SK-N-DZ (cell line): ENCODE results near the gene C6orf47.

Source experiments
- DNase-seq: peaks from one replicate; pipeline ENCODE4 v3.0.0-alpha.2; 2015; ENCODE audit warnings: low spot score

C6orf47 gene

DNA sequence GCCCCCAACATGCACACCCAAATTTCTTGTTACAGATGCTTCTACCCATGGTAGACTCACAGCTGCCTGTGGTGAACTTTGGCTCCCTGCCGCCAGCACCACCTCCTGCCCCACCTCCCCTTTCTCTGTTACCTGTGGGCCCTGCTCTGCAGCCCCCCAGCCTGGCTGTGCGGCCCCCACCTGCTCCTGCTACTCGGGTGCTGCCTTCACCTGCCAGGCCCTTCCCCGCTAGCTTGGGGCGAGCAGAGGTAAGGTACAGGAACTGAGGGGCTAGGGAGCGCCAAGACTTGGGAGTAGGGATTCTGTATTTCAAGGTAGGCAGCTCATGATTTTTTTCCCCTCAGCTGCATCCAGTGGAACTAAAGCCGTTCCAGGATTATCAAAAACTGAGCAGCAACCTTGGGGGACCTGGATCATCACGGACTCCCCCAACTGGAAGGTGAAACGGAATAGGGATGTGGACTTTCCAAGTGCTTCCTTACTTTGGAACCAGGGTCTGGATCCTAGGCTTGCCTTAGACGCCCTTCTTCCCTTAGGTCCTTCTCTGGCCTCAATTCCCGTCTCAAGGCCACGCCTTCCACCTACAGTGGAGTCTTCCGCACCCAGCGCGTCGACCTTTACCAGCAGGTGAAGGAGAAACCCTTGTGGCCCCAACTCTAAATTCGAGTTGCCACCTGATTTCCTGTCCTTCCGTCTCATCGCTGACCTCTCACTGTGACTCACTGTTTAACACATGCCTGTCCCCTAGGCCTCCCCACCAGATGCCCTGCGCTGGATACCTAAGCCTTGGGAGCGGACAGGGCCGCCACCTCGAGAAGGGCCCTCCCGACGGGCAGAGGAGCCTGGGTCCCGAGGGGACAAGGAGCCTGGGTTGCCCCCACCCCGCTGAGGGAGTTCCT is 23.6 kb downstream of the C6orf47 start:
- DNase-seq: no peak

DNA sequence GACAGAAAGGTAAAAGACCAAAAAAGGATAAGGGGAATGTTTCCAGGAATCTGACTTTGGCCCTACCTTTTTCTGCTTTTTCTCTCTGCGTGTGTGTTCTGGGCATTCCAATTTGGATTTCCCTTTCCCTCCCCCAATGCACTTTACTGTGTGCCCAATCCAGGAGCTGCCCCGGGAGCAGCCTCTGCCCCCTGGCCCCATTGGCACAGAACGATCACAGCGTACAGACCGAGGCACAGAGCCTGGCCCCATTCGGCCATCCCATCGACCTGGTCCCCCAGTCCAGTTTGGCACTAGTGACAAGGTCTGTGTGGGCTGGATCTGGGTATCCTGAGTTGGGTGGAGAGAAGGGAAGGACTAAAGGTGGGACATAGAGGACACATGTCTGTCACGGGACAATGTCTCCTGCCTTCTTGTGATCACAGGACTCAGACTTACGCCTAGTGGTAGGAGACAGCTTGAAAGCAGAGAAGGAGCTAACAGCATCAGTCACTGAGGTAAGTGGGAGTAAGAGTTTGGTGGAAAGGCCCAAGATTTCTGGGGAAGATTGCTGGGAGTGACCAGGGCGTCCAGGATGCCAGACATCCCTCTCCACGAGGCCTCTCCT is 25.5 kb downstream of the C6orf47 start:
- no peak for DNase-seq

DNA sequence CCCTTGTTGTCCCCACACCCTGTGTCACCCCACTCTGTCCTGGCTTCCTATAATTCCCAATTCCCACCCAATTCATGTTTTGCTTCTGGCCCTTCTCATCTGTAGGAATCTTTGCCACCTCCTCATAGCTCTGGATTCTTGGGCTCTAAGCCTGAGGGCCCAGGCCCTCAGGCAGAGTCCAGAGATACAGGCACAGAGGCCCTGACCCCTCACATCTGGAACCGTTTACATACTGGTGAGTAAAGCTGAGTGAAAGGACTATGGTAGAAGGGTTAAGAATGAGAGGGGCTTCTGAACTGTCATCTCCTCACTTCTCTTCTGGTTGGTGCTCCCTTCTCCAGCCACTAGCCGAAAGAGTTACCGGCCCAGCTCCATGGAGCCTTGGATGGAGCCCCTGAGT is 26.4 kb downstream of the C6orf47 start:
- no peak for DNase-seq

DNA sequence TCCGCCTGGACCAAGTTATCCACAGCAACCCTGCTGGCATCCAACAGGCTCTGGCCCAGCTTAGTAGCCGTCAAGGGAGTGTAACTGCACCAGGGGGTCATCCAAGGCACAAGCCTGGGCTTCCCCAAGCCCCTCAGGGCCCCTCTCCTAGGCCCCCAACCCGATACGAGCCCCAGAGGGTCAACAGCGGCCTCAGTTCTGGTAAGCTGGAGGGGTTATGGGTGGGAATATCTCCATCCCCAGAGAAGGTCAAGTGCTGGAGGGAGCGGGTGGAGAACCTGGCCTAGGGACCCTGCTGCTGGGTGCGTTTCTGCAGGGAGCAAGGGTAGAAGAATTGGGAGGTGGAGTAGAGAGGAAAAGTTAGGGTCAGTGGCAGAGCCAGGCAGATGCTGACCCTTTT is 27.1 kb downstream of the C6orf47 start:
- DNase-seq: no peak

DNA sequence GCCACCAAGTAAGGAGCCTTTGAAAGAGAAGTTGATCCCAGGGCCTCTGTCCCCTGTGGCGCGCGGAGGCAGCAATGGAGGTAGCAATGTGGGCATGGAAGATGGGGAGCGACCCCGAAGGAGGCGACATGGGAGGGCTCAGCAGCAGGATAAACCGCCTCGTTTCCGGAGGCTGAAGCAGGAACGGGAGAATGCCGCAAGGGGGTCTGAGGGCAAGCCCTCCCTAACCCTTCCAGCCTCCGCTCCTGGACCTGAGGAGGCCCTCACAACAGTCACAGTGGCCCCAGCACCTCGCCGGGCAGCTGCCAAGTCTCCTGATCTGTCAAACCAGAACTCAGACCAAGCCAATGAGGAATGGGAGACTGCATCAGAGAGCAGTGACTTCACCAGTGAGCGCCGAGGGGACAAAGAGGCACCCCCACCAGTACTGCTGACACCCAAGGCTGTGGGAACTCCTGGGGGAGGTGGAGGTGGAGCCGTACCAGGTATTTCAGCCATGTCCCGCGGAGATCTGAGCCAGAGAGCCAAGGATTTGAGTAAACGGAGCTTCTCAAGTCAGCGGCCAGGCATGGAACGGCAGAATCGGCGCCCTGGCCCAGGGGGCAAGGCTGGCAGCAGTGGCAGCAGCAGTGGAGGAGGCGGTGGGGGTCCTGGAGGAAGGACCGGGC is 28.2 kb downstream of the C6orf47 start:
- no peak for DNase-seq

DNA sequence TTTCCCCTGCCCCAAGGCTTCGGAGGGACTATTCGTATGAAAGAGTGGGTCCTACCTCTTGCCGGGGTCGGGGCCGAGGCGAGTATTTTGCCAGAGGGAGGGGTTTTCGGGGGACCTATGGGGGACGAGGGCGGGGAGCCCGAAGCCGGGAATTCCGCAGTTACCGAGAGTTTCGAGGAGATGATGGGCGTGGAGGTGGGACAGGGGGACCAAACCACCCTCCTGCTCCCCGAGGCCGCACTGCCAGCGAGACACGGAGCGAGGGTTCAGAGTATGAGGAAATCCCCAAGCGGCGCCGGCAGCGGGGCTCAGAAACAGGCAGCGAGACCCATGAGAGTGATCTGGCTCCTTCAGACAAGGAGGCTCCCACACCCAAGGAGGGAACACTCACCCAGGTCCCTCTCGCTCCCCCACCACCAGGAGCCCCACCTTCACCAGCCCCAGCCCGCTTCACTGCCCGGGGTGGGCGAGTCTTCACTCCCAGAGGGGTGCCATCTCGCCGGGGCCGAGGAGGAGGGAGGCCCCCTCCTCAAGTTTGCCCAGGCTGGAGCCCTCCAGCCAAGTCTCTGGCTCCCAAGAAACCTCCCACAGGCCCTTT is 28.8 kb downstream of the C6orf47 start:
- no peak for DNase-seq

DNA sequence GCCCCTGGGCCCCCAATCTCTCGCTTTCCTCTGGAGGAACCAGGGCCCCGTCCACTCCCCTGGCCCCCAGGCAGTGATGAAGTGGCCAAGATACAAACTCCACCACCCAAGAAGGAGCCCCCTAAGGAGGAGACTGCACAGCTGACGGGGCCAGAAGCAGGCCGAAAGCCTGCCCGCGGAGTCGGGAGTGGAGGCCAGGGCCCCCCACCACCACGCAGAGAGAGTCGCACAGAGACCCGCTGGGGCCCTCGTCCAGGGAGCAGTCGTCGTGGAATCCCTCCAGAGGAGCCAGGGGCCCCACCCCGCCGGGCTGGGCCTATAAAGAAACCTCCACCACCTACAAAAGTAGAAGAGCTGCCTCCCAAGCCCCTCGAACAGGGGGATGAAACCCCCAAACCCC is 29.4 kb downstream of the C6orf47 start:
- no peak for DNase-seq

DNA sequence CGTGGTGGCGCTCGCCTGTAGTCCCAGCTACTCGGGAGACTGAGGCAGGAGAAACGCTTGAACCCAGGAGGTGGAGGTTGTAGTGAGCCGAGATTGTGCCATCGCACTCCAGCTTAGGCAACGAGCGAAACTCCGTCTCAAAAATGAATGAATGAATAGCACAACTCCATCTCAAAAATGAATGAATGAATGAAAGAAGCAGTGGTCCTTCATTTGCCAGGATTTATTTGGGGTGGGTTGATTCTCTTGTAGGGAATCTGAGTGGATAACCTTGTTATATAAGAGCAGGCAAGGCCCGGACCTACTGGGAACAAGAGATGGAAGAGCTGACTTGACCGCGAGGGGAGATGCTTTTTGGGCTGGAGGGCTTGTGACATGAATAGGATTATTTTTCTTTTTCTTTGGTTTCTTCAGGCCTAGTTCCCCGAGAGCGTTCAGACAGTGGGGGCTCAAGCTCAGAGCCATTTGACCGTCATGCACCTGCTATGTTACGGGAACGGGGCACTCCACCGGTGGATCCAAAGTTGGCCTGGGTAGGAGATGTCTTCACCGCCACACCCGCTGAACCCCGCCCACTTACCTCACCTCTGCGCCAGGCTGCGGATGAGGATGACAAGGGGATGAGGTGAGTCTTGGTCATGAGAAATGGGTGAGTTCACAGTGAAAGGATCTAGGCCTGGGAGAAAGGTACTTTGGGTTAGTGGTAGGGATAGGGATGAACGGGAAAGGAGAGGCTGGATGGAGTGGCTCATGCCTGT is 30.2 kb downstream of the C6orf47 start:
- no peak for DNase-seq

DNA sequence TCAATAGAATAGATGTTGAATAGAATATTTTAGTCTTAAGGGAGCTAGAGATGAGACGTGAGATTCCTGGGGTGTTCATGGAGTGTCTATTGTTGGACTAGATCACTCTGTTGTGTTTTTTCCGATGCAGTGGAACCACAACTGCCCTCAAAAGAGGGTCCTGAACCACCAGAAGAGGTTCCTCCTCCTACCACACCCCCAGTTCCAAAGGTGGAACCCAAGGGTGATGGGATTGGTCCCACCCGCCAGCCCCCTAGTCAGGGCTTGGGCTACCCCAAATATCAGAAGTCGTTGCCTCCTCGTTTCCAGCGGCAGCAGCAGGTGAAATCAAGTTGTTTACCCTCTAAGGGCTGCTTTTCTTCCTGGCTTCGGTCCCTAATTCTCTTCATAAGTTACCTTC is 31.6 kb downstream of the C6orf47 start:
- no peak for DNase-seq

DNA sequence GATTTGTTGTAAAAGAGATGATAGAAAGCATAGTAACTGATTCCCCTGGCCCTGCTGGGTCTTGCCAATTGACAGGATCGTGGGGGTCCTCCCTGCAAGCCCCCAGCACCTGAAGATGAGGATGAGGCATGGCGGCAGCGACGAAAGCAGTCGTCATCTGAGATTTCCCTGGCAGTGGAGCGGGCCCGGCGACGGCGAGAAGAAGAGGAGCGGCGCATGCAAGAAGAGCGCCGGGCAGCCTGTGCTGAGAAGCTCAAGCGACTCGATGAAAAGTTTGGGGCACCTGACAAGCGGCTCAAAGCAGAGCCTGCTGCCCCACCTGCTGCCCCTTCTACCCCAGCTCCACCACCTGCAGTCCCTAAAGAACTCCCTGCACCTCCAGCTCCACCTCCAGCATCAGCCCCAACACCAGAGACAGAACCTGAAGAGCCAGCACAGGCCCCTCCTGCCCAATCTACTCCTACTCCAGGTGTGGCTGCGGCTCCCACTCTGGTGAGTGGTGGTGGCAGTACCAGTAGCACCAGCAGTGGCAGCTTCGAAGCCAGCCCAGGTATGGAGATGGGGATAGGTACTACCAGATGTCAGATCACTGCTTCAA is 32.8 kb downstream of the C6orf47 start:
- DNase-seq: no peak

DNA sequence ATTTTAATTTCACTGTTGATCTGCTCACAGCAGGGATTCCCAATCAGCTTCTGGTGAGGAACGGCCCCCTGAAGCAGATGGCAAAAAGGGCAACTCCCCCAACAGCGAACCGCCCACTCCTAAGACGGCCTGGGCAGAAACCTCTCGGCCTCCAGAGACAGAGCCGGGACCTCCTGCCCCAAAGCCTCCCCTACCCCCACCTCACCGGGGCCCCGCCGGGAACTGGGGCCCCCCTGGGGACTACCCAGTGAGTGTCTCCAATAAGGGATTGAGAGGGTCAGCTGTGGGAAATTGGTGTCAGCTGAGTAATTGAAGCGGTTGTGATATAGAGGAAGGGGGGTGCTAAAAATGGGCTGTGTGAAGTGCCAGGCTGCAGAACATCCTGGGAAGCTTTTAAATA is 33.6 kb downstream of the C6orf47 start:
- no peak for DNase-seq

DNA sequence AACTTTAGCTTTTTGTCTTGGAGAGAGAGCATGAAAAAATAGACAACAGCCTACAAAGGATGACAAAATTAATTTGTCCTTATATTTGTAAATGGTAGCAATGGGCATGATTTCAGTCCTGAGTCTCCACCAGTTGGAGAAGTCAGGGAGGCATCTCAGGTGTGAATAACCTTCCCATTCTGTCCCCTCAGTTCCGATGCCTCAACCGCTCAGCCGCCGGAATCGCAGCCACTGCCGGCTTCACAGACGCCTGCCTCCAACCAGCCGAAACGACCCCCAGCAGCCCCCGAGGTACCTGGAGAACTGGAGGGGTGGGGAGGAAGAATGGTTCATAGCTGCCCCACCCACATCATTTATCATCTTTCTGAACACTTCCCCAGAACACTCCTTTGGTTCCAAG is 36.5 kb downstream of the C6orf47 start:
- DNase-seq: no peak

DNA sequence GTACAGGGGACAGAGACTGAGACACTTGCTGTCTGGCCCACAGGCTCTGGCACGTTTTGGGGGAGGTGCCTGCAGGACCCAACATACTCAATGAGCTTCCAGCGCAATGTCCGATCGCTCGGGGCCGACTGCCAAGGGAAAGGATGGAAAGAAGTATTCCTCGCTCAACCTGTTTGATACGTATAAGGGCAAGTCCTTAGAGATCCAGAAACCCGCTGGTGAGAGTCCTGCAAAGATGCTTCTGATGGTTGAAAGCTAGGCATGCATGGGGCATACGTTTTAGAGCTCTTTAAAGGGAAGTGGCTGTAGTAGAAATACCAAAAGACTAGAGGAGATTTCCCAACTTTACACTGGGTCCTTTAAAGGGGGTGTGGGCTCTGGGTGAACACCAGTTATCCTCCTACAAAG is 37.9 kb downstream of the C6orf47 start:
- DNase-seq: no peak

DNA sequence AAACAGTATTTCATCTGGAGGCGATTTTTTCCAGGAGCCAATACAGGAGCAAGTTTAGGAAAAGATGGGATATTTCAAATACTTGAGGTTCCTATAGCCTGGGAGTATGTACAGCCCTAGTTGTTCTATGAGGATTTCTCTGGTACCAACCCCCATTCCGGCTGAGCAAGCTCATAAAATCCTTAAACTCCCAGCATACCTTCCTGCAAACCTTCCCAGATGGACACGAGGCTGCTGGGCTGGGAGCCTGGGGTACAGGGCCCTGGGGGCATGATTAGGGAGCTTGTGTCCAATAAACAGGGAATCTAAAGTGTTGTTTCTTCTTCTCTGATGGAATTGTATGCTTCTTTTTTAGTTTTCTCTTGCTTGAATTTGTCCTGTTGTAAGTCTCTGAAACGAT is 38.6 kb downstream of the C6orf47 start:
- DNase-seq: no peak

DNA sequence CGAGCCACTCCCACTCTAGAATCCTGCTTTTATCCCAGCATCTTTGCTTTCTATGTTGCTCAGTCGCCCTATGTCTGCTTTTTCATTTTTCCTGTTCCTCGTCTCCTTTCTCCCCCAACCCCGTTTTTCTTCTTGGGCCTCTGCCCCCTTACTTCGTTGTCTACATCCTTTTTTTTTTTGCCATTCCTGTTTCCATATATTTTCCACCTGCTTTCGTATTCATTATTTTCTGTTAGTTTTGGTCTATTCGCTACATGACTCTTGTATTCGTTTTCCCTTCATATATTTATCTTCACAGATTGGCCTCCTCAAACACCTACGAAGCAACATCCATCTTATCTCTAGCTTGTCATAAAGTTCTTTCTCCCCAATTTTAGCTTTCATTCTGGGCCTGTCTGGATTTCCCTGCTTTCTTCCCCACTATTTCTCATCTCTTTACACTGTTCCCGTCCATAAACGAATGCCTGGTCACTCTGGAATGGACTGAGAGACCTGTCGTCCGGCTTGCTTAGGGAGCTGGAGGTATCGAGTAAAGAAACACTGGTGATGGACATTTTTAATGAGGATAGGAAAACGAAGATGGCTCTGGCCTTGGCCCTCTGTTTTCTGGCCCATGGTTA is 39.1 kb downstream of the C6orf47 start:
- no peak for DNase-seq

DNA sequence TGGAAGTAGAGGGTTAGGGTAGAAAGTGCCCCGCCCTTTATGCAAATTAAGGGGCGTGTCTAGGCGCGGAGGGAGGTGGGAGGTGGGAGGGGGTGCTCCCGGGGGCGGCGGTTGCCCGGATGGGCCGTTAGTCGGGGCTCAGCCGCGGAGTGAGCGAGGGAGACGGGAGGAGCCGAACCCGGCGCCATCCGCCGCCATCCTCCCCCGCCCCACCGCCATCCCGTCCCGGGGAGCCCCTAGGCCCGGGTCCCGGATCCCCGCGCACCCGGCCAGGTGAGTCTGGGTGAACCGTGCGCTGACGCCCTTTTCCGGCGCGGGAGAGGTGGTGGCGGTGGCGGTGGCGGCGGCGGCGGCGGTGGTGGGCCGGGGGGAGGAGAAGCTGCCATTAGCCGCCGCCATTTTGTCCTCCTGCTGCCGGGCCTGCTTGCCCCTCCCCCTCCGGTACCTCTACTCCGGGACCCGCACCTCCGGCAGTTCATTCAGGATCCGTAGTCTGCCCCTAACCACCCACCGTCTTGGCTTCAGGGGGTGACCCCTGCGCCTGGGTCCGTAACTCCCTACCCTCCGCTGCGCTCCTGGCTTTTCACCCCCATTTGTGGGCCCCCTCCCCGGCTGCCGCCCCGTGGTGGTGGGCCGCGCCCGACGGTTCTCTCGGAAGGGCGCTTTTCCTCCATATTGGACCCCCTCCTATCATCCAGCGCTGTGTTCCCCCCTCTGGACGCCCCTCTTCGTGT is 39.8 kb downstream of the C6orf47 start, which contains the start of gene PRRC2A:
Gene PRRC2A (plus strand): TSS at position 130 of the 734 bp plus-strand sequence. CDS start 2,075 bp downstream, outside the sequence.
- DNase-seq: peak; percentile 87

DNA sequence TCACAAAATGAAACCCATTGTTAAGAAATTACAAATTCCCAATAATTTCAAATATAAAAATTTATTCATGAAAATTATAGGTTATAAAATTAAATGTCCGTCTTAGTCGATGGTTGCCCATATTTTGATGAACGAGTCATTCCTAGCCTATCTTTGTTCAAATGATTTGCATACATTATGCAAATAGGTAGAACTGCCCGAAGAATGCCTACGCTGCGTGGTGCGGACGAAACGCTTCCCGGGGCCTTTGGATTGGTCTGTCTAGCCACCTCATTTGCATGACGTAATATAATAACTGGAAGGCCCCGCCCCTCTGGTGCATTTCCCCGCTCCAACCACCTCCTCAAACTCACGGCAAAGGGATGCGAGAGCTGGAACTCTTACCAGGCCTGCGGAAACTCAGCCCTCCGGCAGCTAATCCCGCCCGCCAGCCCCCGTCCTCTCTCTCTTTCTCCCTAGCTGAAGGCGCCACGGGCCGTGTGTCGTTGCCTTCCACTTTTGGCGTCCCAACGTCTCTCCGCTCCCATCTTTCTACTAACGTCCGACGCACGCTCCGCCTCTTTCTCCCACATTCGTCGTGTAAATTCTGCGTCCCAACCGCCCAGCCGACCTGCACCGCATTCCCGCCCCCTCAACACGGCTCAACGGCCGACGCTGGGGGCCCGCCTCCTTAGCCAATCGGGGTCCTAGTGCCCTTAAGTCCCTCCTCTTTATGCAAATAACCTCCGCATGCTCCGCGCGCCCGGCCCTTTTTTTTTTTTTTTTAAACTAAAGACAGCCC is 40.6 kb downstream of the C6orf47 start:
- DNase-seq: peak; percentile 100

DNA sequence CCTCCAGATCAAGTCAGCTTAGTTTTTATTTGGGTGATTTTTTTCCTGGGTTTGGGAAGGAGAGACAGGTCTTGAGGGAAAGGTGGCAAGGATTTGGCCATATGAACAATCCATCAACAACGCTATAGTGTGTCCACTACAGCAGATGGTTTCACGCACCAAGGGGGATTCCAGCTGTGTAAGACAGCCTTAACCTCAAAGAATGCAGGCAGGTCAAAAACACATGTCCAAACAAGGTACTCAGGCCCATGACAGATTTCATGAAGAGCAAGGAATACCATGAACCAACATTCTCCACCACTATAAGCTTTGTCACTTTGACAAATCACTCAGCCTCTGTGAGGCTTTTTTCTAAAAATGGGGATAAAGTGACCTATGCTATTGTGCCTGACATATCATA is 43.6 kb downstream of the C6orf47 start:
- DNase-seq: no peak

DNA sequence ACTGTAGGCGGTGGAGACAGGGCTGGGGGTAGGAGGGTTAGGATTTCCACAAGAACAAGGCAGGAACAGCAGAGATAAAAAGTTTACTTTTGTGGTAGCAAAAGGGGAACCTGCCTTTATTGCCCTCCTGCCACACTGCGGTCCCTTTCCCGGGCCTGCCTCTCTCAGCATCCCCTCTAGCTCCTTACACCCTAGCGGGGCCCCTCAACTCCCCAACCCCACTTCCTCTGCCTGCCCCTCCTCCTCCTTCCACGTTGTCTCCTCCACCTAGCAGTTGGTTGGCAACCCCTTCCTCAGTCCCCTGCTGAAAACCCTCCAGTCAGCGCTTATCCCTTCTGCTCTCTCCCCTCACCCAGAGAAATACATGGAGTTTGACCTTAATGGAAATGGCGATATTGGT is 44.8 kb downstream of the C6orf47 start:
- no peak for DNase-seq
